Mesodermal cell (in vitro differentiated cells): Measurements from ENCODE around the gene ZNF521.

Experiments used
- H3K27ac ChIP-seq: 2 replicates; pipeline ENCODE4 v1.7.0; 2013; ENCODE audit warnings: mild to moderate bottlenecking, low read depth, low read length, moderate library complexity; ENCODE audit not compliant: severe bottlenecking
- H3K36me3 ChIP-seq: 2 replicates; pipeline ENCODE4 v1.7.1; 2013; ENCODE audit warnings: mild to moderate bottlenecking, low read length, moderate library complexity; ENCODE audit not compliant: control insufficient read depth, insufficient read depth
- H3K4me1 ChIP-seq: one replicate; pipeline ENCODE4 v1.7.1; 2013; ENCODE audit warnings: mild to moderate bottlenecking, low read length; ENCODE audit not compliant: insufficient read depth, control insufficient read depth, poor library complexity, severe bottlenecking
- H3K4me3 ChIP-seq: 2 replicates; pipeline ENCODE4 v1.7.0; 2013; ENCODE audit warnings: low read length, control low read depth, mild to moderate bottlenecking; ENCODE audit not compliant: insufficient read depth, poor library complexity, severe bottlenecking; ENCODE audit errors: extremely low read depth
- H3K9me3 ChIP-seq: 2 replicates; pipeline ENCODE4 v1.7.1; 2013; ENCODE audit warnings: mild to moderate bottlenecking, low read length, moderate library complexity; ENCODE audit not compliant: control insufficient read depth
- WGBS, 2 experiments: methylation state at CpG; one replicate each; pipeline ENCODE4 v1.1.5; 2013; ENCODE audit warnings: missing lambda C conversion rate in 2 of 2; ENCODE audit not compliant: insufficient coverage in 2 of 2; 5-methylcytosine and 5-hydroxymethylcytosine counted together

The ZNF521 gene

DNA sequence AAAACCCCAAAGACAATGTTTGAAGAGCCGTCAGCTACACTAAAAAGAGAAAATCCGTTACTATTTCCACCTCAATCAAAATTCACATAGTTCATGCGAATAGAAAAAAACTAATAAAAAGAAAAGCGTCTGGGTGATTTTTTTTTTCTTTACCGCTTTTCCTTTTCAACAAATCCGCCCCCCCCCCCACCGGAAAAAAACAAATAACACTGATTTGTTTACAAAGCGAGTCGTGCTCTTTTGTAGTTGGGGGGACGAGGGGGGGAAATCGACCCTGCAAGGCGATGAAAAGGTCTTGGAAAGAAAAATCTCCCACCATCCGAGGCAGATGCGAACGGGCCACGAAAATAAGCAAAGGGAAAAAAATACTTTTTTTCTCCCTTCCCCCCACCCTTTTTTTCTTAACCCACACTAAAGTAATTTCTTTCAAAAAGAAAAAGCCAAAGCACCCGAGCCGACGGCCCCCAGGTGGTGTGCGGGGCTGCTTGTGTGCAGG is 638 bp downstream of the ZNF521 start:
- Histone ChIP-seq H3K4me3 (peak overlapping the region; percentile 82), H3K4me1 (peaks cover 4% of the 10 kb centered on the region), H3K36me3 (no peaks in the 10 kb centered on the region), H3K27ac (peak overlapping the region; percentile 91), H3K9me3 (no peaks in the 10 kb centered on the region)
- 0% methylated on average over 4 of the region's 20 CpGs; no CpG with 5 or more reads in 1 of the 2 experiments for WGBS, 2 experiments

DNA sequence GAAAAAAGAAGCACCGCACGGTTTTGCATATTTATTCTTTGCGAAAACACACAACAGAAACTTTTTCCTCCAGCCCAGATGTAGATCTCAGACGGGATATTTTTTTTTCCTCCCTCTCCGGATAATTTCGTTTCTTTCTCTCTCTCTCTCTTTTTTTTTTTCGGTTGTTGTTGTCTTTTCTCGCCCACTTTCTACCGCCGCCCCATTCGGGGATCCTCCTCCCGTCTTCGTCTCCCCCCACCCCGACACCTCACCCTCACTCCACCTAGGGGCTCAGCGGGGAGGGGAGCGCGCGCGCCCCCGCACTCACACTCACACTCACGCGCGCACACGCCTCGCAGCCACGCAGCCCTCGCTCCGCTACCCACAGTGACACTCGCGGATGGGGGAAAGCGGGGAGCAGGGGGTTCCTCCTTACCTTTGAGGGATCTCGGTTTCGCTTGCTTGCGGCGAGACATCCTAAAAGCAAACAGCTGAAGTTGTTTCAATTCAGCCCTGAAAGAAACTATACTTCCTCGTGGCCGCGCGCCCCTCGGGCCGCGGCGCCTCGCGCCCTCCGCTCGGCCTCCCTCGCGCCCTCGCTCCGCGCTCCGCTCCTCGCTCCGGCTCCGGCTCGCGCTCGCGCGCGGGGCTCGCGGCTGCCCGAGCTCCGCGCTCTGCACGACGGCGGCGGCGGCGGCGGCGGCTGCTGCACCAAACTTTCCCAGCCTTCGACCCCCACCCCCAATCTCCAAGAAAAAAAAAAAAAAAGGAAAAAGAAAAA is 1.3 kb downstream of the ZNF521 start:
- Histone ChIP-seq H3K27ac (peak overlapping the region; percentile 91), H3K36me3 (no peaks in the 10 kb centered on the region), H3K4me3 (peak overlapping the region; percentile 82), H3K4me1 (peaks cover 4% of the 10 kb centered on the region), H3K9me3 (no peaks in the 10 kb centered on the region)
- WGBS, 2 experiments: 0% methylated on average over 14 to 34 of the region's 76 CpGs

DNA sequence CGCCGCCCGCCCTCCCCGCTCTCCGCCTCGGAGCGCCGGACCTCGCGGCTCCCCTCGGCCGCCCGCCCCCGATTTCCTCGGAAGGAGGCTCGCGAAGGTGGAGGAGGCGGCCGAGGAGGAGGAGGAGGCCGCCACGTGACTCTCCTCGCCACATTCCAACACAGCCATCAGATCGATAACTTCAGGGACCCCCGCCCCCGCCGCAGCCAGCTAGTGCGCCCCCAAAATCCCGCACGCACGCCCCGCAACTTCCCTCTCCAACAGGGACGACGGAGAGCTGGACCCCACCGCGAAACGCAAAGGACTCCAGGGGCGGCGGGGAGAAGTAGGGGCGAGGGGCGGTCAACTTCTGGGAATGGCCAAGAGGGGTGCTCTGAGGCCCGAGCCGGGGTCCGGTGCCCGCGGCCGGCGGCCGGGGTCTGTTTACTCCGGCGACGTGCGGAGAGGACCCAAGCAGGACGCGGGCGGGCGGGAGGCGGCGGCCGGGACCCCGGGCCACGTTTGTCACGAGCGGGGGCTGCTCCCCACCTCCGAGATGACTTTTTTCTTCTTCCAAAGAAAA is 2.0 kb downstream of the ZNF521 start:
- 1% methylated on average over 12 to 26 of the region's 64 CpGs for WGBS, 2 experiments
- Histone ChIP-seq H3K4me1 (peaks cover 4% of the 10 kb centered on the region), H3K27ac (peak overlapping the region; percentile 91), H3K36me3 (no peaks in the 10 kb centered on the region), H3K9me3 (no peaks in the 10 kb centered on the region), H3K4me3 (peak overlapping the region; percentile 82)

DNA sequence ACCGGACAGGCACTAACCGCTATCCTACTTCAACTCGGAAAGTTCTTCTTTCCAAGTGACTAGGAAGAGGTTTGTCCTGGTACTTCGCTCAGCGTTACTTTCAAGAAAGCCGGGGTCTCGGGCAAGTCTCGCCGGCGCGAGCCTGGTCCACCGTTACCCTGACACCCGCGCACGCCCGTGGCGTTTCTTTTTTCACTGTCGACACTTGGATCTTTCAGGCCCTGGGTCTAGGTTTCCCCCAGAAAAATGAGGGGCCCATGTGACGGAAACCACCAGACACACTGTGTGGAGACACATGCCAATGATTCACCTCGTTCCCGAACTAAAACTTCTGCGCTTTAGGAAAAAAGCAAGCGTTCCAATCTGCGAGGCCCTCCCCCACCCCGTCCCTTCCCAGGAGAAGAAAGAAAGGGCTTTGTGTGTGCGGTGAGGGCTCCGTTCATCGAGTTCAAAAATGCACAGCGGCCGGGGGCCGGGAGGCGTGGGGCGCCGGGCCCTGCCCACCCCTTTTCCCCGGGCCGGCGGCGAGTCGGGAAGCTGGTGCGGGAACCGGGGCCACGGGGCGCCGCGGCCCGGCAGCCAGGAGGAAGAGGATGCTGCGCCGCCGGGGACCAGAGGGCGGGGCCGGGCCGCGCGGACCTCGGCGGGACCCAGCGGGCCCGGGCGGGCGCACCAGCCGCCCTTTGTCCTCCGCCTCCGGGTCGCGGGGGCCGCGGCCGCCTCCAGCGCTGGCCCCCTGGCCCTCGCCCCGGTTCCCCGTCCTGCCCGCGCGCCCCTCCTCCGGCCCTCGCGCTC is 2.6 kb downstream of the ZNF521 start:
- 0% methylated on average over 34 to 51 of the region's 78 CpGs for WGBS, 2 experiments

DNA sequence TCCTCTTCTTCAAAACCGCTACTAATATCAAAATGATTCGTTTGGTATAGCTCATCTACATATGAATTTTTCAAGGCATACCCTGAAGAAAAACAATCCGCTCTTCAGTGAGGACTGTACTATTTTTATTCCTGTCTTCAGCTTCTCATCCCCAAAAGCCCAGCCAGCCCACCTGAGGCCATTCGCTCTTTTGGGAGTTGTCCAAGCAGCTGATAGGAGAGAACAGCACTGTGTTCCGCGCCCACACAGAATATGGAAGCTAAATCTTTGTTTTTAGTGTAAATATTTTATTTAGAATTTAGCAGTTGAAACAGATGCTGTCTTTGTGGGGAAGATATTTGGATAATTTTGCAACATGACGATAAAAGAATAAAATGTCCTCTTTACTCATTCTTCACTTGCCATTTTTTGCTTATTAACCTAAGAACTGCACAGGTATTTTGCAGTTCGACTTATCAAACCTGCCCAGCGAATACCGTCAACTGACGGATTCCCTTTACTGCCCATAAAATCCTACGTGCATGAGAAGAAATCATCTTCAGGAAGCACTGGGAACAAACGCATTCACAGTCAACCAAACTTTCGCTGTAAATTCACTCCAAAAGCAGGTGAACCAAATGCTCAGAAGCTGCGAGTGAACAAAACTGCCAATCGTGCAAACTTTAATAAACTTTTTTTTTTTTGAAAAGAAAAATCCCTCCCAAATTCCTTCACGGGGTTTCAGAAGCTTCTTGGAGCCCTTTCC is 3.4 kb downstream of the ZNF521 start:
- 21 to 32% methylated on average over 12 to 14 of the region's 17 CpGs for WGBS, 2 experiments
- Histone ChIP-seq H3K4me1 (peaks cover 4% of the 10 kb centered on the region), H3K27ac (peak overlapping the region; percentile 91)

More for the DNA sequence above, 2.6 kb downstream of the ZNF521 start:
- H3K4me3 ChIP-seq: peak overlapping the region; percentile 82
- H3K4me1 ChIP-seq: peaks cover 4% of the 10 kb centered on the region
- no peaks in the 10 kb centered on the region for H3K36me3 ChIP-seq
- H3K9me3 ChIP-seq: no peaks in the 10 kb centered on the region
- H3K27ac ChIP-seq: peak overlapping the region; percentile 91

DNA sequence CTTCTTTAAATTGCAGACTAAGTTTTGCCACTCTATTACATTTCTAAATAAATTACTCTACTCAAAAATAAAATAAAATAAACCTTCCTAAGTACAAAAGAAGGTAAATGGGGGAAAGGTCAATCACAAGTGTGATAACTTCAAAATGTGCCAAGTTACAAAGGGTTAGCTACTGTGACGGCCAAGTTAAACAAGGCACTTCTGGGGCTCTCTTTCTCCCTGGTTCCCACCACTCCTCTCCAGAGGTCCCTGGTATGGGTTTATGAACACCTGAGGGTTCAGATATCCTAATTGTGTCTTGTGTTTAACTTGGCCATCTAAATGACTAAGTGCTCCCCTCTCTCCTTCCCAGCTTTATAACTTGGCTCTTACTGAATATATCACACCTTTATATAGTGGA is 5.4 kb downstream of the ZNF521 start:
- 100% methylated on average over 1 of the region's 1 CpG; no CpG with 5 or more reads in 1 of the 2 experiments for WGBS, 2 experiments
- Histone ChIP-seq H3K4me3 (no peak overlapping the region), H3K27ac (no peak overlapping the region), H3K36me3 (no peaks in the 10 kb centered on the region), H3K9me3 (no peaks in the 10 kb centered on the region), H3K4me1 (peaks cover 4% of the 10 kb centered on the region)

More for the DNA sequence above, 3.4 kb downstream of the ZNF521 start:
- Histone ChIP-seq H3K4me3 (peak overlapping the region; percentile 82), H3K36me3 (no peaks in the 10 kb centered on the region), H3K9me3 (no peaks in the 10 kb centered on the region)

DNA sequence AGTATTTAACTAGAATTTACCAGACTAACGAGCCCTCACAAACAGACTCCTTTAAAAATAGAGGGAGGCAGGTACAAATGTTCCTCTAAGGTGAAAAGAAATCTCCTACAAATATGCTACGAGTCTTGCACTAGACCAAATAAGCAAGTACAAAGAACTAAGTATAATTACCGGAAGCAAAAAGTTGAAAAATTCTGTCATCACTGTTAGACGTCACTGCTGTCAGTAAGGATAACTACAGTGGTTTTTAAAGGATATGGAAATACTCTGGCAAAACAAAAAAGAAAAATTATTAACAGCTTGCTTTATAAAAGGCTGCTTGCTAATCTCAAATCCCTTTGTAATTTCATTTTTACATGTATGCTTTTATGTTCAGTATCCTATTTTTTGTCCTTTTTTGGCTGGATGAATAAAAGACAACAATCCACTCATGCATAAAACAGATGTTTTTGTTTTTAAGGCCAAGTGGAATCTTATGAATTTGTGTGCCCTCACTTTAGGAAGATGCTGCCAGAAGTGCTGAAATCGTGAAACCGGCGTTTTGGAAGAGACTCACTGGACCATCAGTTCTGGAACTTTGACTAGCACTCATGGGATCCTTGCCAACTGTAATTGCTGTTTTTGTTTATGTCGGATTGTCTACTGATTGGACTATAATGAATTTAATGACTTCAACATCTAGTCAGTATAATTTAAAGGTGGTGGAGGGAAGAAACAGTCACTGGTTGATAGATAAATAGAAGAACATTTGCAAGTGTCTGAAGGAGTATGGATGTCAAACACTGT is 6.7 kb downstream of the ZNF521 start:
- Histone ChIP-seq H3K4me3 (no peak overlapping the region), H3K9me3 (no peaks in the 10 kb centered on the region), H3K4me1 (peaks cover 4% of the 10 kb centered on the region), H3K27ac (no peak overlapping the region), H3K36me3 (no peaks in the 10 kb centered on the region)
- 79 to 90% methylated on average over 3 of the region's 8 CpGs for WGBS, 2 experiments

DNA sequence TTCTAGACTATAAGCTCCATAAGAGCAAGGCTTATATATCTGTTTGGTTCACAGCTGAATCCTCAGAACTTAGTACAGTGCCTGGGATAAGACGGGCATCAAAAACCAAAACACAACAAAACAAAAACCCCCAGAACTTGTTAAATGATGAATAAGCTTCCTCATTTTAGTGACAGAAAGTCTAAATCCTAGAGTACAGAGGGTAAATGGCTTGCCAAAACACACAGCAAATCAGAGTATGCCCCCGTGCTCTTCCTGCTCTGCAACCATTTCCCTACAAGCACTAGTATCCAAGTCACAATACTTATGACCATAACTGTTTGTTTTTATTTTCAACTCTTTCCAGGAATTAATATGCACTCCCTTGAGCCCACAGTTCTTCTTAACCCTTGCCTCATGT is 10.1 kb downstream of the ZNF521 start:
- WGBS, 2 experiments: 83 to 100% methylated on average over 1 of the region's 2 CpGs
- H3K4me1 ChIP-seq: no peaks in the 10 kb centered on the region
- H3K9me3 ChIP-seq: no peaks in the 10 kb centered on the region
- H3K36me3 ChIP-seq: no peaks in the 10 kb centered on the region
- no peak overlapping the region for H3K4me3 ChIP-seq
- H3K27ac ChIP-seq: no peak overlapping the region

DNA sequence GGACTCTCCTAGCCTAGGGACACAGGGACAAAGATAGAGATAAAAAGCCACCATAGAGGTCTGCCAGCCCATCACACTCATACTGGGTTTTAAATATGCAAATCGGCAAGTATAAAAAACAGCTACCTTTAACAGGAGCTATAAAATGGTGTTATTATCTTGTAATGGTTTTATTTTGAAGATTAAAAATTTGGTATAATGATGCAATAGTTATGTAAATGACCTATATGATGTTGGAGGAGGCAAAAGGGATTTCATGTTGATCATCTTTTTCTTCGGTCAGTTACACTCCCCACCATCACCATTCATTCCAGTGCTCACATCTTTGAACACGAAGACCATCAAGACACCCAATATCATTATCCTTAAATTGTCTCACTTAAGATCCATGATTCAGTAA is 11.2 kb downstream of the ZNF521 start:
- H3K4me1 ChIP-seq: no peaks in the 10 kb centered on the region
- no peaks in the 10 kb centered on the region for H3K36me3 ChIP-seq
- no peak overlapping the region for H3K27ac ChIP-seq
- H3K4me3 ChIP-seq: no peak overlapping the region
- no peaks in the 10 kb centered on the region for H3K9me3 ChIP-seq
- WGBS, 2 experiments: 75 to 100% methylated on average over 1 of the region's 3 CpGs
